CD4-positive, alpha-beta memory T cell (primary cell): ENCODE results near the gene H3-3A. TPM values are rescaled to one million over a fixed set of nuclear protein-coding genes. Genes with fewer than 3 reads are reported as not detected.

Experiments
- CTCF ChIA-PET: fragments of 350-600 bp; sonication (Branson Sonifier 250); formaldehyde crosslinking; loops from one replicate; lab custom pipeline; 2021; ENCODE audit warnings: inconsistent platforms; ENCODE audit not compliant: partially characterized antibody; lab: Charles Lee
- POLR2A ChIA-PET: fragments of 350-600 bp; sonication (Branson Sonifier 250); formaldehyde crosslinking; loops from one replicate; lab custom pipeline; 2021; ENCODE audit not compliant: partially characterized antibody; lab: Charles Lee
- DNase-seq, 5 donors: peaks; one replicate each; pipeline versions ENCODE4 v3.0.0 to v3.0.0-alpha.2; 2020 to 2022; ENCODE audit warnings: mixed read lengths in 1 of 5
- H3K27ac ChIP-seq: one replicate; pipeline ENCODE4 v1.7.0; 2013; ENCODE audit warnings: low read depth, low read length
- H3K27me3 ChIP-seq: 2 replicates; pipeline ENCODE4 v1.7.0; 2013; ENCODE audit warnings: mild to moderate bottlenecking, low read length, moderate library complexity; ENCODE audit not compliant: insufficient read depth
- H3K36me3 ChIP-seq: 2 replicates; pipeline ENCODE4 v1.7.0; 2013; ENCODE audit warnings: mild to moderate bottlenecking, low read length, moderate library complexity; ENCODE audit not compliant: insufficient read depth
- H3K4me1 ChIP-seq: 2 replicates; pipeline ENCODE4 v1.7.0; 2013; ENCODE audit warnings: mild to moderate bottlenecking, low read length, moderate library complexity; ENCODE audit not compliant: insufficient read depth
- H3K4me3 ChIP-seq, 2 donors: one replicate each; pipeline ENCODE4 v1.7.0; 2013; ENCODE audit warnings: low read length in 2 of 2, mild to moderate bottlenecking in 1 of 2
- H3K9me3 ChIP-seq, 2 donors: one replicate each; pipeline ENCODE4 v1.7.0; 2013; ENCODE audit warnings: low read length in 2 of 2, control low read depth in 1 of 2; ENCODE audit not compliant: control insufficient read depth in 1 of 2
- H3K27ac Mint-ChIP-seq, 7 donors: one replicate each; pipeline ENCODE4 v1.8.0; 2020 to 2021; ENCODE audit warnings: mixed read lengths in 7 of 7, mild to moderate bottlenecking in 6 of 7, inconsistent platforms in 3 of 7, moderate library complexity in 3 of 7
- H3K27me3 Mint-ChIP-seq, 2 donors: one replicate each; pipeline ENCODE4 v1.8.0; 2020 to 2021; ENCODE audit warnings: mixed read lengths in 2 of 2
- H3K36me3 Mint-ChIP-seq, 2 donors: one replicate each; pipeline ENCODE4 v1.8.0; 2020 to 2021; ENCODE audit warnings: mixed read lengths in 2 of 2, inconsistent platforms in 1 of 2, mild to moderate bottlenecking in 1 of 2
- H3K4me1 Mint-ChIP-seq, 4 donors: one replicate each; pipeline ENCODE4 v1.8.0; 2020 to 2021; ENCODE audit warnings: mixed read lengths in 4 of 4, mild to moderate bottlenecking in 1 of 4
- H3K4me3 Mint-ChIP-seq, 8 donors: one replicate each; pipeline ENCODE4 v1.8.0; 2020 to 2021; ENCODE audit warnings: mixed read lengths in 8 of 8, mild to moderate bottlenecking in 7 of 8, moderate library complexity in 6 of 8, inconsistent platforms in 3 of 8
- H3K9me3 Mint-ChIP-seq, 8 donors: one replicate each; pipeline ENCODE4 v1.8.0; 2020 to 2021; ENCODE audit warnings: mixed read lengths in 8 of 8, mild to moderate bottlenecking in 5 of 8, inconsistent platforms in 3 of 8, moderate library complexity in 1 of 8
- intact Hi-C: fragments of 100-400 bp; cut with micrococcal nuclease; formaldehyde crosslinking; loops from one replicate; pipeline ENCODE4 v1.15.1; 2023
- polyA plus RNA-seq, 2 donors: library from polyadenylated mRNA; unstranded; fragments of 300-500 nt; fragmentation: Illumina TruSeq; gene quantifications; one replicate each; pipeline ENCODE4 v1.2.3, GENCODE V29; 2021
- total RNA-seq, 2 experiments: library from RNA; stranded (reverse); gene quantifications; one replicate each; pipeline ENCODE4 v1.2.3, GENCODE V29; 2021

H3-3A gene
- total and polyA plus RNA-seq, 4 experiments from 2014 or later: 391 to 695 (median 518) TPM

DNA sequence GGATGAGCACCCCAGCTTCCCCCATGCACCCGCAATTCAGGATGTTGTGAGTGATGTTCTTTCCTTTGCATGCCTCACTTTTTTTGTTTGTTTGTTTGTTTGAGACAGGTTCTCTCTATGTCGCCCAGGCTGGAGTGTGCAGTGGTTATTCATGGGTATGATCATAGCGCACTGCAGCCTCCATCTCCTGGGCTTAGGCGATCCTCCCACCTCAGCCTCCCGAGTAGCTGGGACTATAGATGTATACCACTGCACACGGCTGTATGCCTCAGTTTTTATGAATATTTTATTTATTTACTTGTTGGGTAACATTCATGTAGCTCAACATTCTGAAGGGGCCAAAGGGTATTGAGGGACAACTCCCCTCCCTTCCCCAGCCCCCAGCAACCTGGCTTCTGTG lies 54.8 kb downstream of the H3-3A start:
- no peak overlapping the region for H3K27ac Mint-ChIP-seq
- no peak for DNase-seq
- no peaks in the 10 kb centered on the region for H3K36me3 ChIP-seq
- intact Hi-C loops: no loop called here
- no peak overlapping the region for H3K4me3 Mint-ChIP-seq
- H3K27ac ChIP-seq: no peak overlapping the region
- H3K4me1 Mint-ChIP-seq: peaks cover 5 to 11% (median 7%) of the 10 kb centered on the region in 4 donors
- H3K9me3 Mint-ChIP-seq: no peaks in the 10 kb centered on the region
- CTCF ChIA-PET: interaction anchor here (0.8 to 2.8 kb wide), 4 partner anchors 8 to 53 kb away, joined by 3 to 16 read pairs (median 10); no protein-coding TSS in a partner anchor
- H3K9me3 ChIP-seq: no peaks in the 10 kb centered on the region
- no peak overlapping the region for H3K4me3 ChIP-seq
- peaks cover 0 to 3% of the 10 kb centered on the region in 2 donors for H3K36me3 Mint-ChIP-seq
- peaks cover 10% of the 10 kb centered on the region for H3K4me1 ChIP-seq
- no peaks in the 10 kb centered on the region for H3K27me3 ChIP-seq
- H3K27me3 Mint-ChIP-seq: no peaks in the 10 kb centered on the region
- POLR2A ChIA-PET: interaction anchor here (2.2 kb wide), 1 partner anchor 55 kb away, joined by 7 read pairs; the partner anchor contains the start of gene H3-3A

- Histone ChIP-seq H3K9me3 (no peaks in the 10 kb centered on the region), H3K27me3 (no peaks in the 10 kb centered on the region), H3K27ac (no peak overlapping the region), H3K4me3 (no peak overlapping the region), H3K36me3 (no peaks in the 10 kb centered on the region), H3K4me1 (peaks cover 15% of the 10 kb centered on the region)
- H3K4me3 Mint-ChIP-seq: peak overlapping the region in 1 of 8 donors; percentile 46
- CTCF ChIA-PET: interaction anchor here (1.1 to 3.0 kb wide), 5 partner anchors 7 to 215 kb away, joined by 3 to 18 read pairs (median 15); no protein-coding TSS in a partner anchor
- H3K27ac Mint-ChIP-seq: peak overlapping the region in 1 of 7 donors; percentile 59
- POLR2A ChIA-PET: interaction anchor here (8.2 kb wide), 1 partner anchor 56 kb away, joined by 63 read pairs; the partner anchor contains the start of gene H3-3A
- H3K36me3 Mint-ChIP-seq: peaks cover 0 to 4% of the 10 kb centered on the region in 2 donors
- no peaks in the 10 kb centered on the region for H3K9me3 Mint-ChIP-seq
- DNase-seq: no peak
- intact Hi-C loops: no loop called here
- peaks cover 5 to 18% (median 12%) of the 10 kb centered on the region in 4 donors for H3K4me1 Mint-ChIP-seq
- no peaks in the 10 kb centered on the region for H3K27me3 Mint-ChIP-seq
These were observed 55.8 kb downstream of the H3-3A start for GRCh38 chr1:226118357-226118756.

DNA sequence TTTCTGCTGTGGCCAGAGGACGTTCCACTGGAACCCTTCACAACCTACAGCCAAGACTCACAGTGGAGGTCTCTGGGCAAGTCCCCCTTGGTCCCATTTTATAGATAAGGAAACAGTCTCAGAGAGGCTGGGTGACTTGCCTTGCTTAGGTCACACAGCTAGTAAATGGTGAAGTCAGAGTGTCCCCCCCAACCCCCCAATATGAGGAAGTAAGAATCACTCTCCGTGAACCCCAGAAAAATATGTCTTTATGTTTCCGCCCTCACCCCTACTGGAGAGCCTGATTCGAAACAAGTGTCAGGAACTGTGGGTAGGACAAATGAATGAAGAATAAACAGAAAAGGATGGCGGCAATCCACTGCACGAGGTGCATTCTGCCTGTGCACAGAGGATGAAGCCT lies 56.7 kb downstream of the H3-3A start:
- peak overlapping the region in 3 of 7 donors; percentile 35 to 92 (median 42) for H3K27ac Mint-ChIP-seq
- Histone ChIP-seq H3K4me3 (no peak overlapping the region), H3K27me3 (no peaks in the 10 kb centered on the region), H3K4me1 (peaks cover 15% of the 10 kb centered on the region), H3K36me3 (no peaks in the 10 kb centered on the region), H3K27ac (no peak overlapping the region), H3K9me3 (no peaks in the 10 kb centered on the region)
- H3K36me3 Mint-ChIP-seq: peaks cover 0 to 4% of the 10 kb centered on the region in 2 donors
- H3K27me3 Mint-ChIP-seq: no peaks in the 10 kb centered on the region
- intact Hi-C loops: no loop called here
- H3K4me1 Mint-ChIP-seq: peaks cover 8 to 22% (median 15%) of the 10 kb centered on the region in 4 donors
- H3K9me3 Mint-ChIP-seq: no peaks in the 10 kb centered on the region
- POLR2A ChIA-PET: interaction anchor here (0.6 to 8.2 kb wide), 3 partner anchors 9 to 57 kb away, joined by 3 to 63 read pairs (median 3); partner anchors contain the start of gene H3-3A
- DNase-seq: no peak
- H3K4me3 Mint-ChIP-seq: peak overlapping the region in 1 of 8 donors; percentile 38
- CTCF ChIA-PET: interaction anchor here (1.1 to 3.0 kb wide), 6 partner anchors 9 to 214 kb away, joined by 3 to 53 read pairs (median 14); no protein-coding TSS in a partner anchor

DNA sequence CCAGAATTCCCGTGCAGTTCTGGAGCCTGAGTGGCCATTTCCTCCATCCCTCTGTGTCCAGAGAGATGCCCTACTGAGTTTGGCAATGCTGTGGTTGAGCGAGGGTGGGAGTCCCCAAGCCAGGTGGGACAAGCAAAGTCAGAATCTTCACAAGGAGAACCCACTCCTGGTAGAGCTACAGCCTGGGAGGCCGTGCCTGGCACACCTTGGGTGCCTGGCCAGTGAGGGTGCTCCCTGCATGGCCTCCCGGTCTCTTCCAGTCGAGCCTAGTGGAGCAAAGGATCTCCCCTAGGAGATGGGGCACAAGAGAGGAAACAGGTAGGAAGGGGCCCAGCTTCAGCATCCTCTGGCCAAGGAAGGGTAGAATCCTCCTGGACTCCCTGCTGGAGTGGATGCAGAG lies 57.9 kb downstream of the H3-3A start:
- ChIA-PET CTCF (interaction anchor here (0.9 to 3.0 kb wide), 13 partner anchors 11 to 648 kb away, joined by 3 to 53 read pairs (median 4); partner anchors contain the start of genes H3-3A and SDE2), POLR2A (interaction anchor here (0.7 to 8.2 kb wide), 7 partner anchors 10 to 129 kb away, joined by 3 to 63 read pairs (median 8); partner anchors contain the start of genes H3-3A and SDE2)
- Histone ChIP-seq H3K4me1 (peaks cover 26% of the 10 kb centered on the region), H3K27me3 (no peaks in the 10 kb centered on the region), H3K36me3 (no peaks in the 10 kb centered on the region), H3K4me3 (no peak overlapping the region), H3K9me3 (no peaks in the 10 kb centered on the region), H3K27ac (no peak overlapping the region)
- H3K4me3 Mint-ChIP-seq: peak overlapping the region in 6 of 8 donors; percentile 82 to 84 (median 83)
- no peaks in the 10 kb centered on the region for H3K9me3 Mint-ChIP-seq
- peak overlapping the region in 3 of 7 donors; percentile 52 to 92 (median 78) for H3K27ac Mint-ChIP-seq
- intact Hi-C loops: loop anchor here (2.0 to 5.0 kb wide), 3 partner anchors 38 to 648 kb away; partner anchors contain the start of gene SDE2
- peaks cover 0 to 4% of the 10 kb centered on the region in 2 donors for H3K36me3 Mint-ChIP-seq
- no peaks in the 10 kb centered on the region for H3K27me3 Mint-ChIP-seq
- DNase-seq: no peak
- peaks cover 17 to 33% (median 26%) of the 10 kb centered on the region in 4 donors for H3K4me1 Mint-ChIP-seq

GRCh38 chr1:226121049-226121586 lies 58.6 kb downstream of the H3-3A start:
- H3K36me3 Mint-ChIP-seq: peaks cover 0 to 4% of the 10 kb centered on the region in 2 donors
- no peaks in the 10 kb centered on the region for H3K27me3 Mint-ChIP-seq
- Histone ChIP-seq H3K27ac (peak overlapping the region; percentile 68), H3K27me3 (no peaks in the 10 kb centered on the region), H3K4me3 (peak overlapping the region in 1 of 2 donors; percentile 58), H3K9me3 (no peaks in the 10 kb centered on the region), H3K4me1 (peaks cover 29% of the 10 kb centered on the region), H3K36me3 (no peaks in the 10 kb centered on the region)
- CTCF ChIA-PET: interaction anchor here (0.9 to 3.0 kb wide), 14 partner anchors 11 to 648 kb away, joined by 3 to 53 read pairs (median 4); partner anchors contain the start of genes H3-3A and SDE2
- intact Hi-C loops: loop anchor here (1.0 to 5.0 kb wide), 4 partner anchors 12 to 649 kb away; partner anchors contain the start of gene SDE2
- no peaks in the 10 kb centered on the region for H3K9me3 Mint-ChIP-seq
- peak overlapping the region; percentile 31 to 92 (median 78) for H3K27ac Mint-ChIP-seq
- H3K4me1 Mint-ChIP-seq: peaks cover 18 to 35% (median 27%) of the 10 kb centered on the region in 4 donors
- H3K4me3 Mint-ChIP-seq: peak overlapping the region; percentile 79 to 88 (median 83)
- POLR2A ChIA-PET: interaction anchor here (0.7 to 8.2 kb wide), 8 partner anchors 11 to 130 kb away, joined by 3 to 63 read pairs (median 6); partner anchors contain the start of genes H3-3A and SDE2
- DNase-seq: peak in 1 of 5 donors; percentile 47

Other genes starting within 250 kb of the H3-3A start
- 100 to 1,000 TPM; 476 to 507 TPM for gene TMEM63A, start 180.3 kb upstream of the H3-3A start, total RNA-seq
- gene TMEM63A, start 180.3 kb upstream of the H3-3A start, polyA plus RNA-seq: 10 to 100 TPM; 46.2 to 79.5 TPM
- under 1 TPM; 0.55 to 0.75 TPM for gene LEFTY1, start 173.6 kb upstream of the H3-3A start, total RNA-seq
- not detected for gene LEFTY1, start 173.6 kb upstream of the H3-3A start, polyA plus RNA-seq
- 100 to 1,000 TPM; 102 to 116 TPM for gene PYCR2, start 138.5 kb upstream of the H3-3A start, total RNA-seq
- 10 to 100 TPM; 73.6 to 86.6 TPM for gene PYCR2, start 138.5 kb upstream of the H3-3A start, polyA plus RNA-seq
- not detected for gene LEFTY2, start 121.5 kb upstream of the H3-3A start, total RNA-seq
- gene LEFTY2, start 121.5 kb upstream of the H3-3A start, polyA plus RNA-seq: not detected
- 10 to 100 TPM; 21.1 to 21.2 TPM for gene SDE2, start 63.4 kb upstream of the H3-3A start, total RNA-seq
- 10 to 100 TPM; 10.0 to 18.9 TPM for gene SDE2, start 63.4 kb upstream of the H3-3A start, polyA plus RNA-seq
- 10 to 100 TPM; 28.7 to 29.7 TPM for gene ACBD3, start 124.0 kb downstream of the H3-3A start, total RNA-seq
- 10 to 100 TPM; 10.1 to 22.8 TPM for gene ACBD3, start 124.0 kb downstream of the H3-3A start, polyA plus RNA-seq
- not detected for gene MIXL1, start 160.9 kb downstream of the H3-3A start, total RNA-seq
- gene MIXL1, start 160.9 kb downstream of the H3-3A start, polyA plus RNA-seq: not detected
- 1 to 10 TPM; 5.0 to 5.5 TPM for gene LIN9, start 246.4 kb downstream of the H3-3A start, total RNA-seq
- gene LIN9, start 246.4 kb downstream of the H3-3A start, polyA plus RNA-seq: 1 to 10 TPM; 2.8 to 3.8 TPM